Adipocyte (in vitro differentiated cells): Measurements from ENCODE around the gene E2F6.
A peak's percentile ranks its signal among the peaks of the same experiment; 100 is the strongest.

Experiments
- DNase-seq: peaks from one replicate; pipeline ENCODE4 v3.0.0-alpha.2; 2015; ENCODE audit warnings: low read depth
- H3K27me3 ChIP-seq: replicated peaks from 2 replicates; pipeline ENCODE4 v1.7.0; 2013; ENCODE audit warnings: mild to moderate bottlenecking, low read length, moderate library complexity; ENCODE audit not compliant: control insufficient read depth, insufficient read depth
- H3K36me3 ChIP-seq: 2 replicates; pipeline ENCODE4 v1.7.0; 2013; ENCODE audit warnings: low read length, mild to moderate bottlenecking, moderate library complexity; ENCODE audit not compliant: control insufficient read depth, insufficient read depth, severe bottlenecking
- H3K4me1 ChIP-seq: 2 replicates; pipeline ENCODE4 v1.7.0; 2013; ENCODE audit warnings: mild to moderate bottlenecking, low read length, moderate library complexity; ENCODE audit not compliant: control insufficient read depth, insufficient read depth
- H3K4me3 ChIP-seq: 2 replicates; pipeline ENCODE4 v1.7.0; 2013; ENCODE audit warnings: mild to moderate bottlenecking, low read length, moderate library complexity
- H3K9ac ChIP-seq: 2 replicates; pipeline ENCODE4 v1.7.0; 2013; ENCODE audit warnings: mild to moderate bottlenecking, low read length, moderate library complexity
- H3K9me3 ChIP-seq: 2 replicates; pipeline ENCODE4 v1.7.0; 2013; ENCODE audit warnings: mild to moderate bottlenecking, low read length, moderate library complexity; ENCODE audit not compliant: control insufficient read depth

E2F6 gene

DNA sequence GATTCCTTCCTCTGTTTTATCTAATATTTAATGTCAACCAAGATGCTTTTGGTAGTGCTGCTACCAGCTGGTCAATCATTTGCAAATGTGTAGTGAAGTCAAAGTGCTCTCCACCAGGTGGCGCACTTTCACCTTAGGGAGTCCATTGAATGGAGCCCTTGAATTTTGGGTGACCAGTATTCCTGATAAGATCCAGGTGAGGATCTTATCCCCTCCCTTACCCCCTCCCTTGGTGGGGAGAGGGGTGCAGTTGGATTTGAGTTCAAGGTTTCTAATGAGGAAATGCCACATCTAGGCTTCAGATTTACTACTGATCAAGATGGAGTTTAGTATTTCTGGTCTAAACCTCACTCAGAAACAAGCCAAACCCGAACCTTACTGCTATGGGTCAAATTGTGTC lies 12.0 kb upstream of the E2F6 start:
- Histone ChIP-seq H3K36me3 (no peaks in the 10 kb centered on the region), H3K9ac (no peak overlapping the region), H3K27me3 (peaks cover 18% of the 10 kb centered on the region), H3K4me3 (no peak overlapping the region), H3K9me3 (no peaks in the 10 kb centered on the region), H3K4me1 (peaks cover under 1% of the 10 kb centered on the region)
- peak; percentile 97 for DNase-seq

DNA sequence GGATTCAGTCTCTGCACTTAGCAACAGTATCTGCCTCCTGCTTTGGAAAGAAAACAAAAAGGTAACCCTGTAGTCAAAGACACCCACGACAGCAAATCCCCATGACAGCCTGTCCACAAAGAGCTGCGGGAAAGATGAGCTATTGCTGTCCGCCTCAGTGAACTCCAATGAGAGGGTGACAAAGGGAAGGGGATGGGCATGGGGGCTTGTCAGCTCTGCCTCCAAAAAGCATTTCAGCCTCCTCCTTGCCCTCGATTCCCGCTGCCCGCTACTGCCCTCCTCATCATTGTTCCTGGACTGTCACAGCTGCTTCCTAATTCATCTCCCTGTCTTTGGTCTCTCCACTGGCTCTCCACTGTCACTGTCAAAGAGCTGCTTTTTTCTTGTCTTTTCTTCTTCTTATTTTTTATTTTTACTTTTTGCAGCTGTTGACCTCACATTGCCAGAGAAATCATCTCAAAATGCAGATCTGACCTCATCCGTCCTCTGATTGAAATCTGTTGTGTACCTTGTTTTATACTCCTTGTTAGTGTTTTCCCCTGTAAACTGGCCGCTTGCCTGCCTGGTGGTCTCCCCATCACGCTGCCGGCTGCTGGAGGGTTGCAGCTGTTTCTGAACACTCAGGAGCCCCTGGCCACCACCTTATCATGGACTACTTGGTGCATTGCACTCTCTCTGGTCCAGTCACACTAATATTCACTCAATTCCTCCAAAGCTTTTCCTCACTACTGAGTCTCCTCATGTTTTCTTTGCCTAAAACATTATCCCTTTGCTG lies 7.9 kb upstream of the E2F6 start:
- no peaks in the 10 kb centered on the region for H3K4me1 ChIP-seq
- no peak overlapping the region for H3K4me3 ChIP-seq
- DNase-seq, result no peak

DNA sequence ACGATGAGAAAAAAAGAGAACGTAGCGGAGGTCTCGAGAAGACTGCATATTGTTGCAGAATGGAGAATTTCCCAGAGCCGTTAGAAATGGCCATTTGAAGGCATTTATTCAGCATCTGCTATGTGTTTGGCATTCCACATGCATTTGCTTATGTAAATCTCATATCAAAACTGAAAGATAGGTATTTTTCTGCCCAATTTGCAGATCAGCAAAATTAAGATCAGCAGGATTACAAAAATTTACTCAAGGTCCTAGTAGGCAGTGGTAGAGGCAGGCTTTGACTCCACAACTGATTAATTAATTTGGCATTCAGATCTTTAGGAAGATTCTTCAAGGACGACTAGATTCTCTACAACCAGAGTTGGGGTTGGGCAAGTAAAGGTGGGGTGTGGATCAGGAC lies 1.8 kb upstream of the E2F6 start:
- no peak for DNase-seq
- no peak overlapping the region for H3K9ac ChIP-seq
- H3K4me3 ChIP-seq, result no peak overlapping the region
- peaks cover 2% of the 10 kb centered on the region for H3K27me3 ChIP-seq
- peaks cover 11% of the 10 kb centered on the region for H3K36me3 ChIP-seq
- H3K4me1 ChIP-seq, result peaks cover 25% of the 10 kb centered on the region
- H3K9me3 ChIP-seq, result no peaks in the 10 kb centered on the region

More for the DNA sequence above, 7.9 kb upstream of the E2F6 start:
- no peak overlapping the region for H3K9ac ChIP-seq
- no peaks in the 10 kb centered on the region for H3K36me3 ChIP-seq
- no peaks in the 10 kb centered on the region for H3K9me3 ChIP-seq
- H3K27me3 ChIP-seq, result peaks cover 10% of the 10 kb centered on the region

GRCh38 chr2:11467129-11467649 lies 1.2 kb upstream of the E2F6 start:
- Histone ChIP-seq H3K27me3 (peaks cover 2% of the 10 kb centered on the region), H3K9me3 (no peaks in the 10 kb centered on the region), H3K4me3 (peak overlapping the region; percentile 94), H3K36me3 (peaks cover 15% of the 10 kb centered on the region), H3K4me1 (peaks cover 25% of the 10 kb centered on the region), H3K9ac (no peak overlapping the region)
- no peak for DNase-seq

- Histone ChIP-seq H3K4me1 (peaks cover 25% of the 10 kb centered on the region), H3K4me3 (peak overlapping the region; percentile 94), H3K9me3 (no peaks in the 10 kb centered on the region), H3K9ac (peak overlapping the region; percentile 87), H3K27me3 (peaks cover 2% of the 10 kb centered on the region), H3K36me3 (peaks cover 16% of the 10 kb centered on the region)
- DNase-seq, result no peak
Observed at GRCh38 chr2:11466307-11467128, 557 bp upstream of the E2F6 start.

- Histone ChIP-seq H3K9me3 (no peaks in the 10 kb centered on the region), H3K4me3 (peak overlapping the region; percentile 94), H3K9ac (peak overlapping the region; percentile 87), H3K4me1 (peaks cover 25% of the 10 kb centered on the region), H3K36me3 (peaks cover 16% of the 10 kb centered on the region), H3K27me3 (no peaks in the 10 kb centered on the region)
- no peak for DNase-seq
Observed at GRCh38 chr2:11465110-11465484, 864 bp downstream of the E2F6 start.

GRCh38 chr2:11459816-11460215 lies 6.1 kb downstream of the E2F6 start:
- Histone ChIP-seq H3K27me3 (no peaks in the 10 kb centered on the region), H3K9me3 (no peaks in the 10 kb centered on the region), H3K4me1 (peaks cover 12% of the 10 kb centered on the region), H3K4me3 (no peak overlapping the region), H3K36me3 (peaks cover 36% of the 10 kb centered on the region), H3K9ac (no peak overlapping the region)
- no peak for DNase-seq

- H3K4me3 ChIP-seq, result no peak overlapping the region
- H3K36me3 ChIP-seq, result peaks cover 41% of the 10 kb centered on the region
- H3K9ac ChIP-seq, result no peak overlapping the region
- H3K9me3 ChIP-seq, result no peaks in the 10 kb centered on the region
- H3K27me3 ChIP-seq, result no peaks in the 10 kb centered on the region
- H3K4me1 ChIP-seq, result peaks cover 4% of the 10 kb centered on the region
- DNase-seq, result no peak
Observed at GRCh38 chr2:11458753-11459152, 7.2 kb downstream of the E2F6 start.

- Histone ChIP-seq H3K27me3 (no peaks in the 10 kb centered on the region), H3K4me3 (no peak overlapping the region)
- DNase-seq, result no peak
Observed at GRCh38 chr2:11457935-11458334, 8.0 kb downstream of the E2F6 start.

DNA sequence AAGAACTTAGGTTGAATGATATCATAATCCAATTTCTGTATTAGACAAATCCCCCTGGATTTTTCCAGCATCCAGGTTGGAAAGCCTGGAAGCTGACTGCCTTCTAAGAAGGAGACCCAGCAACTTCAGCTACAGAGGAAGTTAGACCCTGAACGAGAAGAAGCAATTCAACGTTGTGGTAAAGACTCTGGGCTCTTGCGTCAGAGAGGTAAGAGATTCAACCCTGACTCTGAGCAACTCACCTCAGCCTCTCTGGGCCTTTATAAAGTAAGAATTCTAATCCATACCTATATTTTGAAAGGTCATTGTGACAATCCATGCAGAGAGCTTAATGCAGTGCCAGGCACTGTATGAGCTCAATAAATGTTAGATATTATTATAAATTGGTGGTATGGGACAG lies 9.7 kb downstream of the E2F6 start:
- no peaks in the 10 kb centered on the region for H3K4me1 ChIP-seq
- peaks cover 49% of the 10 kb centered on the region for H3K36me3 ChIP-seq
- H3K27me3 ChIP-seq, result no peaks in the 10 kb centered on the region
- DNase-seq, result no peak
- no peak overlapping the region for H3K4me3 ChIP-seq
- no peak overlapping the region for H3K9ac ChIP-seq
- H3K9me3 ChIP-seq, result no peaks in the 10 kb centered on the region

More at GRCh38 chr2:11457935-11458334, 8.0 kb downstream of the E2F6 start:
- no peaks in the 10 kb centered on the region for H3K4me1 ChIP-seq
- peaks cover 41% of the 10 kb centered on the region for H3K36me3 ChIP-seq
- no peak overlapping the region for H3K9ac ChIP-seq
- no peaks in the 10 kb centered on the region for H3K9me3 ChIP-seq

- H3K27me3 ChIP-seq, result no peaks in the 10 kb centered on the region
- H3K9ac ChIP-seq, result no peak overlapping the region
- no peak overlapping the region for H3K4me3 ChIP-seq
- DNase-seq, result no peak
- peaks cover 59% of the 10 kb centered on the region for H3K36me3 ChIP-seq
- H3K9me3 ChIP-seq, result no peaks in the 10 kb centered on the region
- peaks cover 6% of the 10 kb centered on the region for H3K4me1 ChIP-seq
Observed at GRCh38 chr2:11454824-11455223, 11.1 kb downstream of the E2F6 start.
